PFSK-1 (cell line): Measurements from ENCODE around the gene TSPAN32.

Experiments
- FOXP2 ChIP-seq: optimal IDR thresholded peaks from 2 replicates; pipeline ENCODE3; 2011; ENCODE audit warnings: borderline replicate concordance, control low read depth, inconsistent platforms; ENCODE audit not compliant: insufficient read depth; ENCODE audit errors: extremely low read length, extremely low read depth
- POLR2AphosphoS5 ChIP-seq: IDR thresholded peaks from 2 replicates; pipeline ENCODE4 v1.6.1; 2012; ENCODE audit warnings: low read depth, mild to moderate bottlenecking, control low read depth, low read length, moderate library complexity
- REST ChIP-seq, 2 experiments: IDR thresholded peaks; 2 replicates each; pipeline versions ENCODE4 v1.6.1 to v1.8.0; 2011 to 2012; ENCODE audit warnings: low read depth in 2 of 2, low read length in 2 of 2, control low read depth in 1 of 2, inconsistent platforms in 1 of 2, mild to moderate bottlenecking in 1 of 2, moderate library complexity in 1 of 2; ENCODE audit not compliant: insufficient read depth in 1 of 2
- SIN3A ChIP-seq: IDR thresholded peaks from 2 replicates; pipeline ENCODE4 v1.6.1; 2012; ENCODE audit warnings: mild to moderate bottlenecking, low read length, moderate library complexity, borderline replicate concordance; ENCODE audit not compliant: insufficient read depth
- TAF1 ChIP-seq: IDR thresholded peaks from 2 replicates; pipeline ENCODE4 v1.6.1; 2012; ENCODE audit warnings: low read length, control low read depth, borderline replicate concordance; ENCODE audit not compliant: insufficient read depth

TSPAN32 gene

DNA sequence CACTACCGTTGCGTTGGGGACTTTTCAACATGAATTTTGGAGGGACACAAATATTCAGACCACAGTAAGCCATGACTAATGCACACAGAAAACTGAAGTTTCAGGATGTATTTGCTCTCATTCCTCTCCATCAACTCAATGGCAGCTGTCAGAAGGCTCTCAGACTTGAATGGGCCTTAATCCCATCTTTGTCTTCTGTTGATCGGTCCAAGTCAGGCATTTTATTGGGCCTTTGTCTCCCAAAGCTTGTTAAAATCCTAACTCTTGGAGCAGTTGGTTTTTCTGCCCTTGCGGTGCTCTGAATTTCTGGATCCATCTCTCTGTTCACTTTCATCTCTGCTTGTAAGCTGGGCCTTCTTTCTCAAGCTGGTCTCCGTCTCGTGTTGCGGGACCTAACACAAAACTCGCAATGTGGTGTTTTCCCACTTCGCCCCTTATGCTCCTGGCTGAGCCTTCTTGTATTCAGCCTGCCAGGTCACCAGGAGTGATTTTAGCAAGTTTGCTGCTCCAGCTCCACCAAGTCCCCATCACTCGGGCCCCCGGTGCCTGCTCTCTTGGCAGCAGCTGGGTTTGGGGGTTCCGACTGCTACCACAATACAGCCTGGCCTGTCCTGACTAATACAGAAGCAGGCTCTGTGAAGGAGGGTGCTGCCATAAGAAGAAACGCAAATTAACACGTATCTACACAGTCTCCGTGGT, 27.0 kb downstream of the TSPAN32 start:
- no peak for TF ChIP-seq SIN3A
- no peak for TF ChIP-seq POLR2AphosphoS5
- TF ChIP-seq TAF1: no peak
- TF ChIP-seq FOXP2: no peak
- TF ChIP-seq REST (IDR thresholded peaks at IDR 0.05; ENCODE audit: insufficient read depth in 1 of 2, low read depth in 2 of 2, low read length in 2 of 2): no peak

- no peak for TF ChIP-seq TAF1
- no peak for TF ChIP-seq POLR2AphosphoS5
- TF ChIP-seq FOXP2: no peak
- no peak for TF ChIP-seq SIN3A
- no peak for TF ChIP-seq REST (IDR thresholded peaks at IDR 0.05; ENCODE audit: insufficient read depth in 1 of 2, low read depth in 2 of 2, low read length in 2 of 2)
Observed at GRCh38 chr11:2329551-2329950, 27.7 kb downstream of the TSPAN32 start.

GRCh38 chr11:2330696-2331095, 28.9 kb downstream of the TSPAN32 start:
- no peak for TF ChIP-seq POLR2AphosphoS5
- TF ChIP-seq REST (IDR thresholded peaks at IDR 0.05; ENCODE audit: insufficient read depth in 1 of 2, low read depth in 2 of 2, low read length in 2 of 2): no peak
- TF ChIP-seq TAF1: no peak
- no peak for TF ChIP-seq SIN3A
- TF ChIP-seq FOXP2: no peak

- TF ChIP-seq FOXP2: no peak
- no peak for TF ChIP-seq SIN3A
Observed at GRCh38 chr11:2331404-2331803, 29.6 kb downstream of the TSPAN32 start.

- TF ChIP-seq TAF1: no peak
- TF ChIP-seq REST (IDR thresholded peaks at IDR 0.05; ENCODE audit: insufficient read depth in 1 of 2, low read depth in 2 of 2, low read length in 2 of 2): no peak
- TF ChIP-seq POLR2AphosphoS5: no peak
- TF ChIP-seq SIN3A: no peak
- TF ChIP-seq FOXP2: no peak
Observed at GRCh38 chr11:2342557-2342956, 40.7 kb downstream of the TSPAN32 start.
